IMR-90 (cell line): ENCODE measurements around the gene SSH2. TPM values are rescaled to one million over a fixed set of nuclear protein-coding genes. Genes with fewer than 3 reads are reported as not detected.

Experiments
- ATAC-seq: fragments of 200-7000 bp; cut with Tn5 transposase; 2 replicates; pipeline ENCODE4 v1.9.1; 2020; ENCODE audit warnings: low read depth, mild to moderate bottlenecking, moderate library complexity
- BruUV-seq: library from RNA; stranded (reverse); fragments of 400-500 nt; replicated peaks from 2 replicates; lab custom pipeline; 2021; lab: Mats Ljungman, UMichigan
- CTCF ChIA-PET: fragments of 300-600 bp; formaldehyde crosslinking; extraction: SDS; loops from one replicate; lab custom pipeline; 2021; ENCODE audit warnings: antibody characterized with exemption; lab: Yijun Ruan, JAX
- POLR2A ChIA-PET: fragments of 300-600 bp; sonication (Branson Sonifier 250); formaldehyde crosslinking; loops from one replicate; lab custom pipeline; 2022; ENCODE audit warnings: antibody characterized with exemption; ENCODE audit not compliant: unreplicated experiment; lab: Charles Lee
- DNase-seq: peaks from one replicate; pipeline ENCODE4 v3.0.0; 2013
- H2AFZ ChIP-seq: replicated peaks from 2 replicates; pipeline ENCODE3; 2013; ENCODE audit warnings: low read length, mild to moderate bottlenecking; ENCODE audit not compliant: poor library complexity
- H2AK5ac ChIP-seq: 2 replicates; pipeline ENCODE4 v1.6.1; 2013; ENCODE audit warnings: low read depth, low read length, inconsistent platforms
- H2AK9ac ChIP-seq: replicated peaks from 2 replicates; pipeline ENCODE3; 2013; ENCODE audit warnings: mild to moderate bottlenecking, low read depth, low read length, moderate library complexity; ENCODE audit not compliant: poor library complexity
- H2BK120ac ChIP-seq: 2 replicates; pipeline ENCODE4 v1.6.1; 2013; ENCODE audit warnings: low read depth, low read length, inconsistent platforms
- H2BK15ac ChIP-seq: 3 replicates; pipeline ENCODE4 v1.6.1; 2013; ENCODE audit warnings: low read depth, low read length, inconsistent platforms
- H2BK20ac ChIP-seq: 2 replicates; pipeline ENCODE4 v1.6.1; 2013; ENCODE audit warnings: low read depth, mild to moderate bottlenecking, inconsistent platforms, low read length, moderate library complexity
- H2BK5ac ChIP-seq: 2 replicates; pipeline ENCODE4 v1.6.1; 2013; ENCODE audit warnings: mild to moderate bottlenecking, low read depth, low read length, inconsistent platforms; ENCODE audit not compliant: poor library complexity, severe bottlenecking
- H3K14ac ChIP-seq: replicated peaks from 2 replicates; pipeline ENCODE4 v1.6.1; 2013; ENCODE audit warnings: low read depth, low read length, inconsistent platforms
- H3K18ac ChIP-seq: 2 replicates; pipeline ENCODE4 v1.6.1; 2013; ENCODE audit warnings: low read depth, low read length, control low read depth
- H3K23ac ChIP-seq: 2 replicates; pipeline ENCODE4 v1.6.1; 2013; ENCODE audit warnings: low read depth, low read length, inconsistent platforms
- H3K27ac ChIP-seq: 2 replicates; pipeline ENCODE4 v1.5.1; 2013; ENCODE audit warnings: mild to moderate bottlenecking, control low read depth, low read length; ENCODE audit not compliant: insufficient read depth
- H3K27me3 ChIP-seq: 2 replicates; pipeline ENCODE4 v1.6.1; 2013; ENCODE audit warnings: low read length; ENCODE audit not compliant: control insufficient read depth, insufficient read depth
- H3K36me3 ChIP-seq: 2 replicates; pipeline ENCODE4 v1.6.1; 2013; ENCODE audit warnings: low read length, mixed read lengths; ENCODE audit not compliant: control insufficient read depth, insufficient read depth
- H3K4ac ChIP-seq: 2 replicates; pipeline ENCODE4 v1.6.1; 2013; ENCODE audit warnings: low read depth, low read length, inconsistent platforms
- H3K4me1 ChIP-seq: 2 replicates; pipeline ENCODE4 v1.6.1; 2013; ENCODE audit warnings: low read length, mixed read lengths; ENCODE audit not compliant: control insufficient read depth, insufficient read depth
- H3K4me2 ChIP-seq: 2 replicates; pipeline ENCODE4 v1.6.1; 2013; ENCODE audit warnings: low read depth, mild to moderate bottlenecking, control low read depth, low read length, moderate library complexity
- H3K4me3 ChIP-seq: 2 replicates; pipeline ENCODE4 v1.5.1; 2013; ENCODE audit warnings: low read depth, mild to moderate bottlenecking, control low read depth, low read length, moderate library complexity; ENCODE audit not compliant: insufficient read depth
- H3K56ac ChIP-seq: 2 replicates; pipeline ENCODE4 v1.6.1; 2013; ENCODE audit warnings: low read length, inconsistent platforms; ENCODE audit not compliant: insufficient read depth; ENCODE audit errors: extremely low read depth
- H3K79me1 ChIP-seq, 2 experiments: 2 replicates each; pipeline ENCODE4 v1.6.1; 2013; ENCODE audit warnings: low read length in 2 of 2, inconsistent platforms in 1 of 2, low read depth in 1 of 2
- H3K9ac ChIP-seq: 2 replicates; pipeline ENCODE4 v1.6.1; 2013; ENCODE audit warnings: low read depth, low read length, control low read depth
- H3K9me1 ChIP-seq: 2 replicates; pipeline ENCODE4 v1.6.1; 2013; ENCODE audit warnings: low read length, inconsistent platforms; ENCODE audit not compliant: insufficient read depth
- H3K9me3 ChIP-seq: 2 replicates; pipeline ENCODE4 v1.6.1; 2013; ENCODE audit warnings: low read length; ENCODE audit not compliant: control insufficient read depth, insufficient read depth
- H4K20me1 ChIP-seq: 2 replicates; pipeline ENCODE4 v1.6.1; 2013; ENCODE audit warnings: low read length, inconsistent platforms; ENCODE audit not compliant: insufficient read depth
- H4K5ac ChIP-seq: 2 replicates; pipeline ENCODE4 v1.6.1; 2013; ENCODE audit warnings: mild to moderate bottlenecking, low read depth, low read length, control low read depth
- H4K8ac ChIP-seq, 2 experiments: 2 replicates each; pipeline ENCODE4 v1.6.1; 2013; ENCODE audit warnings: low read depth in 2 of 2, low read length in 2 of 2, control low read depth in 1 of 2, inconsistent platforms in 1 of 2
- H4K91ac ChIP-seq: 2 replicates; pipeline ENCODE4 v1.6.1; 2013; ENCODE audit warnings: low read depth, low read length, inconsistent platforms; ENCODE audit not compliant: insufficient read depth
- BHLHE40 ChIP-seq: fragments of 150-350 bp; IDR thresholded peaks from 2 replicates; pipeline ENCODE4 v1.6.1; 2016; ENCODE audit warnings: mild to moderate bottlenecking, low read depth, low read length
- CEBPB ChIP-seq: IDR thresholded peaks from 2 replicates; pipeline ENCODE4 v1.6.1; 2012; ENCODE audit warnings: low read depth, low read length, improper control_type of control experiment
- CHD1 ChIP-seq: IDR thresholded peaks from 2 replicates; pipeline ENCODE4 v1.6.1; 2012; ENCODE audit warnings: low read depth, low read length, improper control_type of control experiment
- ELK1 ChIP-seq: fragments of 150-350 bp; IDR thresholded peaks from 2 replicates; pipeline ENCODE4 v1.6.1; 2016; ENCODE audit warnings: low read depth, mild to moderate bottlenecking, low read length, moderate library complexity, borderline replicate concordance
- FOS ChIP-seq: fragments of 150-350 bp; IDR thresholded peaks from 2 replicates; pipeline ENCODE4 v1.6.1; 2016; ENCODE audit warnings: low read depth, low read length
- MAFK ChIP-seq: IDR thresholded peaks from 2 replicates; pipeline ENCODE4 v1.6.1; 2012; ENCODE audit warnings: low read depth, low read length, improper control_type of control experiment
- MAZ ChIP-seq: IDR thresholded peaks from 2 replicates; pipeline ENCODE4 v1.6.1; 2012; ENCODE audit warnings: low read depth, mild to moderate bottlenecking, low read length, improper control_type of control experiment, moderate library complexity, borderline replicate concordance
- MXI1 ChIP-seq: IDR thresholded peaks from 2 replicates; pipeline ENCODE4 v1.6.1; 2012; ENCODE audit warnings: low read depth, mild to moderate bottlenecking, low read length, moderate library complexity, borderline replicate concordance
- NFE2L2 ChIP-seq: fragments of 150-350 bp; IDR thresholded peaks from 2 replicates; pipeline ENCODE4 v1.6.1; 2016; ENCODE audit warnings: low read depth, mild to moderate bottlenecking, low read length
- POLR2A ChIP-seq: IDR thresholded peaks from 2 replicates; pipeline ENCODE4 v1.6.1; 2012; ENCODE audit warnings: mild to moderate bottlenecking, low read depth, low read length
- RAD21 ChIP-seq: IDR thresholded peaks from 2 replicates; pipeline ENCODE4 v1.6.1; 2012; ENCODE audit warnings: low read length, improper control_type of control experiment
- RCOR1 ChIP-seq: IDR thresholded peaks from 2 replicates; pipeline ENCODE4 v1.6.1; 2012; ENCODE audit warnings: mild to moderate bottlenecking, low read length, improper control_type of control experiment; ENCODE audit not compliant: insufficient replicate concordance
- RFX5 ChIP-seq: IDR thresholded peaks from 2 replicates; pipeline ENCODE4 v1.8.0; 2012; ENCODE audit warnings: low read depth, mild to moderate bottlenecking, low read length, moderate library complexity
- SMC3 ChIP-seq: fragments of 150-350 bp; IDR thresholded peaks from 2 replicates; pipeline ENCODE4 v1.6.1; 2016; ENCODE audit warnings: low read depth, mild to moderate bottlenecking, antibody characterized with exemption, low read length, moderate library complexity
- dilution Hi-C: fragments of 300-500 bp; cut with HindIII; formaldehyde crosslinking; loops from one replicate; pipeline ENCODE4 v1.14.3; 2018; ENCODE audit warnings: low sequenced_read_pairs; ENCODE audit not compliant: unreplicated experiment
- in situ Hi-C: fragments of 300-500 bp; cut with MboI; formaldehyde crosslinking; loops from 3 replicates; pipeline ENCODE4 v1.14.3; 2019; ENCODE audit warnings: low sequenced_read_pairs, inconsistent platforms, mixed read lengths
- intact Hi-C: fragments of 100-400 bp; cut with micrococcal nuclease; formaldehyde crosslinking; loops from 2 replicates; pipeline ENCODE4 v1.10.0; 2022
- polyA plus RNA-seq, 3 experiments: library from polyadenylated mRNA; depleted of rRNA; stranded (reverse); fragments of >200 nt; gene quantifications; 2 replicates each; pipeline ENCODE4 v1.2.3, GENCODE V29; 2012; ENCODE audit warnings: low replicate concordance in 1 of 3
- total RNA-seq: library from RNA; depleted of rRNA; stranded (reverse); fragments of >200 nt; gene quantifications from 2 replicates; pipeline ENCODE4 v1.2.3, GENCODE V29; 2012
- TF ChIP-seq, protein P1 (sequence below): conservative IDR thresholded peaks from 2 replicates; pipeline ENCODE4 v1.5.1; 2012; ENCODE audit warnings: mild to moderate bottlenecking, low read depth, low read length, improper control_type of control experiment
- TF ChIP-seq, protein P2 (sequence below): fragments of 150-350 bp; IDR thresholded peaks from 2 replicates; pipeline ENCODE4 v1.6.1; 2017; ENCODE audit warnings: mild to moderate bottlenecking, antibody characterized with exemption, low read length, low read depth

The SSH2 gene
- total and polyA plus RNA-seq, 2 of the 4 experiments (the other 2 are of a cell fraction): 9.3 TPM

DNA sequence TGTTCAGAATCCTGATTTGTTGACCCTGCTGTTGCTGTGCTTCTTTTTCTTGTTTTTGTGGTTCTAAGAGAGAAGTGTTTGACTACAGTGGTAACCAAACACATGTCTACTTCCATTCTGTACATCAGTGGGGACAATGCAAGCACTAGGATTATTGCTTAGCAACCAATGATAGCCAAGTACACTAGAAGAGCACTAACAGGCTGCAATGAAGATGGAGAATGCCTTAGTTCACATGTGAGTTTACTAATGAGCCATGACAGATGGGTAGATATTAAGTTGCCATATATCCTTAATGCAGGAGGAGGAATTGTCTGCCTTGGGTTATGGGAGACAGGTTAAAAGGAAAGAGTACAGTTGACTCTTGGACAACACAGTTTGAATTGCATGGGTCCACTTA, 19.7 kb upstream of the SSH2 start:
- H3K36me3 ChIP-seq: no peaks in the 10 kb centered on the region
- no peak overlapping the region for H2AFZ ChIP-seq
- H3K4me2 ChIP-seq: no peak overlapping the region
- no peak overlapping the region for H2AK9ac ChIP-seq
- no peak overlapping the region for H4K8ac ChIP-seq
- H2AK5ac ChIP-seq: no peak overlapping the region
- H3K27ac ChIP-seq: no peak overlapping the region
- H3K27me3 ChIP-seq: peaks cover 2% of the 10 kb centered on the region; the same call in 1 of the 2 replicates
- no peak overlapping the region for H3K14ac ChIP-seq
- H4K5ac ChIP-seq: no peak overlapping the region
- no peaks in the 10 kb centered on the region for H3K4me1 ChIP-seq
- no peaks in the 10 kb centered on the region for H3K79me1 ChIP-seq
- no TSS peak for BruUV-seq
- in situ Hi-C loops (loop anchor here (10.0 kb wide), 1 partner anchor 115 kb away; no protein-coding TSS in a partner anchor), intact Hi-C loops (no loop called here), dilution Hi-C loops (no loop called here)
- H3K9ac ChIP-seq: no peak overlapping the region
- H4K20me1 ChIP-seq: no peaks in the 10 kb centered on the region
- no peaks in the 10 kb centered on the region for H3K9me1 ChIP-seq
- TF ChIP-seq MXI1 (no peak), RFX5 (no peak), RAD21 (no peak), MAFK (no peak), FOS (no peak), CHD1 (no peak), MAZ (no peak), SMC3 (no peak), NFE2L2 (no peak), RCOR1 (no peak), POLR2A (no peak), ELK1 (no peak), CEBPB (no peak), BHLHE40 (no peak)
- TF ChIP-seq, protein P1, sequence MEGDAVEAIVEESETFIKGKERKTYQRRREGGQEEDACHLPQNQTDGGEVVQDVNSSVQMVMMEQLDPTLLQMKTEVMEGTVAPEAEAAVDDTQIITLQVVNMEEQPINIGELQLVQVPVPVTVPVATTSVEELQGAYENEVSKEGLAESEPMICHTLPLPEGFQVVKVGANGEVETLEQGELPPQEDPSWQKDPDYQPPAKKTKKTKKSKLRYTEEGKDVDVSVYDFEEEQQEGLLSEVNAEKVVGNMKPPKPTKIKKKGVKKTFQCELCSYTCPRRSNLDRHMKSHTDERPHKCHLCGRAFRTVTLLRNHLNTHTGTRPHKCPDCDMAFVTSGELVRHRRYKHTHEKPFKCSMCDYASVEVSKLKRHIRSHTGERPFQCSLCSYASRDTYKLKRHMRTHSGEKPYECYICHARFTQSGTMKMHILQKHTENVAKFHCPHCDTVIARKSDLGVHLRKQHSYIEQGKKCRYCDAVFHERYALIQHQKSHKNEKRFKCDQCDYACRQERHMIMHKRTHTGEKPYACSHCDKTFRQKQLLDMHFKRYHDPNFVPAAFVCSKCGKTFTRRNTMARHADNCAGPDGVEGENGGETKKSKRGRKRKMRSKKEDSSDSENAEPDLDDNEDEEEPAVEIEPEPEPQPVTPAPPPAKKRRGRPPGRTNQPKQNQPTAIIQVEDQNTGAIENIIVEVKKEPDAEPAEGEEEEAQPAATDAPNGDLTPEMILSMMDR: no peak
- TF ChIP-seq, protein P2, sequence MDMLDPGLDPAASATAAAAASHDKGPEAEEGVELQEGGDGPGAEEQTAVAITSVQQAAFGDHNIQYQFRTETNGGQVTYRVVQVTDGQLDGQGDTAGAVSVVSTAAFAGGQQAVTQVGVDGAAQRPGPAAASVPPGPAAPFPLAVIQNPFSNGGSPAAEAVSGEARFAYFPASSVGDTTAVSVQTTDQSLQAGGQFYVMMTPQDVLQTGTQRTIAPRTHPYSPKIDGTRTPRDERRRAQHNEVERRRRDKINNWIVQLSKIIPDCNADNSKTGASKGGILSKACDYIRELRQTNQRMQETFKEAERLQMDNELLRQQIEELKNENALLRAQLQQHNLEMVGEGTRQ: no peak
- ATAC-seq: no peak
- H2BK120ac ChIP-seq: no peak overlapping the region
- H2BK5ac ChIP-seq: no peak overlapping the region
- H3K23ac ChIP-seq: no peak overlapping the region
- H3K56ac ChIP-seq: no peak overlapping the region
- H4K91ac ChIP-seq: no peak overlapping the region
- no peak overlapping the region for H3K4ac ChIP-seq
- no peak overlapping the region for H3K18ac ChIP-seq
- no peak overlapping the region for H2BK15ac ChIP-seq
- ChIA-PET CTCF (interaction anchor here (1.2 kb wide), 1 partner anchor 18 kb away, joined by 4 read pairs; no protein-coding TSS in a partner anchor), POLR2A (no interaction called here)
- no peak overlapping the region for H3K4me3 ChIP-seq
- H3K9me3 ChIP-seq: peaks cover 8% of the 10 kb centered on the region
- no peak for DNase-seq
- H2BK20ac ChIP-seq: no peak overlapping the region
